SW480 (cell line): ENCODE measurements around the gene CALR3.
"Not testable (repeated sequence)": the region's sequence is repeated elsewhere in the genome, so short reads cannot be mapped to it uniquely, and the experiment has no call there.

Experiments
- DNase-seq: peaks from one replicate; pipeline ENCODE4 v3.0.0-alpha.2; 2016; ENCODE audit warnings: low spot score

CALR3 gene

GRCh38 chr19:16457195-16457953 is 38.6 kb downstream of the CALR3 start:
- DNase-seq, result no peak

DNA sequence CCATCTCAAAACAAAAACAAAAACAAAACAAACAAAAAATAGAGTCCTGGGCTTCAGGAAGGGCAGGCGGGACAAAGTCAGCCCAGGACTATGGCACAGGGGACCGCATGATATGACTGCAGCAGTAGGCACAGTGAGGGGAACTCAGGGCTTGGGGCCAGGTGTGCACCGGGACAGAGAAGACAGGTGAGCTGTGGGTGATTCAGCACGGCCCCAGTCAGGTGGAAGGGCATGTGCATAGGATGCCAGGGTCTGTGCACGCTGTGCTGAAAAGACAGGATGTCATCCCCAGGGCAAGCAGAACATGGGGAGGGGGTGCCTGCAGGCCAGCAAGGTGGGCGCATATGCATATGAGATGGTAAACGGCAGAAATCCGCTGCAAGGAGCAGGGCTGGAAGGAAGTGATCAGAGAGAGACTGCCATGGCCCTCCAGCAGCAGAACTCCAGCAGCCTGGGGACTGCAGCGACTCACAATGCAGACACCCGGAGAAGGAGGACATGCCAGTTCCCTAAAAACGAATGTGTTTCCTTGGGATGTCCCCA is 39.2 kb downstream of the CALR3 start:
- DNase-seq, result no peak

DNA sequence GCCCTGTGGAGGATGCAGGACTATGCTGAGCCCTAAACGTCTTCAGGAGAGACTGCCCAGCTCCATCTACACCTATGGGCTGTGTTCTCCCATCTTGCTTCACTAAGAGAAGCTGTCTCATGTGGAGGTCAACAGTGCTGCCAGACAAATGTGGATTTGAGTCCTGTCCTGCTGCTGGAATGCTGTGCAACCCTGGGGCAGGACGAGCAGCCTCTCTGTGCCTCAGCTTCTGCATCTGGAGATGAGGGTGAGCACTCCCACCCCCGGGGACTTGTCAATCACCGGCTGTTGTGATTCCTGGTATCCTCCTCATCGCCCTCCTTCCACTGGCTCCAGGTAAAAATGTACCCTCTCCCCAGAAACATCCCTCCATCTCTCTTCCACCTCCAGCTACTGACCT is 40.5 kb downstream of the CALR3 start:
- DNase-seq, result no peak

- DNase-seq, result no peak
Measured at GRCh38 chr19:16454351-16454918, 41.5 kb downstream of the CALR3 start.

DNA sequence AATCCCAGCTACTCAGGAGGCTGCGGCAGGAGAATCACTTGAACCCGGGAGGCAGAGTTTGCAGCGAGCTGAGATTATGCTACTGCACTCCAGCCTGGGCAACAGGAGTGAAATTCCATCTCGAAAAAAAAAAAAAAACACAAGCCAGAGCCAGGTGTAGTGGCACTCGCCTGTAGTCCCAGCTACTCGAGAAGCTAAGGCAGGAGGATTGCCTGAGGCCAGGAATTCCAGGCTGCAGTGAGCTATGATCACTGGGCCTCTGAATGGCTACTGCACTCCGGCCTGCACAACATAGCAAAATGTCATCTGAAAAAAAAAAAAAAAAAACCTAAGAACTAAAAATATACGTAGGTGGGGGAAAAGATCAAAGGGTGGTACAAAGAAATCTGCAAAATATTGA is 43.6 kb downstream of the CALR3 start:
- DNase-seq, result no peak

DNA sequence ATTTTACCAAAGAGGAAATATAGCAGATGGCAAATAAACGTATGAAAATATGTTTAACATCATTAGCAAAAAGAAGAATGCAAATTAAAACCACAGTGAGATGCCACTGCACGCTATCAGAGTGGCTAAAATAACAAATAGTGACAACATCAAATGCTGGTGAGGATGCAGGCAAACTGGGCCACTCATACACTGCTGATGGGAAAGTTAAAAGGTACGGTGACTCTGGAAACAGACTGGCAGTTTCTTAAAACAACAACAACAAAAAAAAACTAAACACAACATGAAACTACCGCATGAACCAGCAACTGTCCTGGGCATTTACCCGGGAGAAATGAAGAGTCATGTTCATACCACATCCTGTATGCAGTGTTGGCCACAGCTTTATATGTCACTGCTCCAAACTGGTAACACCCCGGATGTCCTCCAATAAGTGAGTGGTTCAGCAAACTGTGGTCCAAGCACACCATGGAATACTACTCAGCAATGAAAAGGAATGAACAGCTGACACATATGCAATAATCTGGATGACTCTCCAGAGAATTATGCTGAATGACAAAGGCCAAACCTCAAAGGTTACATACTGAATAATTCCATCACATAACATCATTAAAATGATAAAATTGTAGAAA is 46.5 kb downstream of the CALR3 start:
- DNase-seq, result no peak

DNA sequence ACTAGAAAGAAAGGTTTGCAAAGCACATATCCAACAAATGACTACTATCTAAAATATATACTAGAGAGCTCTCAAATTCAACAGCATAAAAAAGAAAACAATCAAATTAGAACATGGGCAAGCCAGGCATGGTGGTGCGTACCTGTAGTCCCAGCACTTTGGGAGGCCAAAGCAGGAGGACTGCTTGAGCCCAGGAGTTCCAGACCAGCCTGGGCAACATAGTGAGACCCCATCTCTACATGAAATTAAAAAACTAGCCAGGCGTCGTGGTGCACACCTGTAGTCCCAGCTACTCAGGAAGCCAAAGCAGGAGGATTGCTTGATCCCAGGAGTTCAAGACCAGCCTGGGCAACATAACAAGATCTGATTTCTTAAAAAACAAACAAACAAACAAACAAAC is 47.1 kb downstream of the CALR3 start:
- not testable (repeated sequence) for DNase-seq

DNA sequence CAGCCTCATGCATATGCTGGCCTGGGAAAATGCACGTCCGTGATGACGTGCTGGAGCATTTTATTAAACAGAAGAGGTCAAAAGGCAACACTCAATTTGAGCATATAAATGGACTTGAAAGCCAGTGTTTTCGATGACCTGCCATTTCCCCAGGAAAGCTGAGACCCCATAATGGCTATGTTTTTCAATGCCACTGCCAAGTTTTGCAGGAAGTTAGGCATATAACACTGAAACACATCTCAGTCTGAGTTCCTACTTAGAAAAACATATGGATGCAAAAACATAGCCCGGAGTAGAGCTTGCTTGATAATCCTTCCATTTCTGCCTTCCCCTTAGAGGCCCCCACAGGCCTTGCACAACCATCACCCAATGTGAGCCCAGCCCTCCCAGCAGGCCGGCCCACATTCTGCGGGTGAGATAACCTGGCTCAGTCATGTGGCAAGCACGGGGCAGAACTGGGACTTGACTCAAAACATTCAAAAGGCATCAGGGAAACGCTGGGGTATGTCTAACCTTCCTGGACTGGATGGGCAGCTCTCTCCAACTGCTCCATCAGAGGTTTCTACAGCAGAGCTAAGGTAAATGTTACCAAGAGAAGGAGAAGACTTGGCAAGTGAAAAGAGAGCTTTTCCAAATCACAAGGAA is 49.1 kb downstream of the CALR3 start:
- DNase-seq, result no peak

DNA sequence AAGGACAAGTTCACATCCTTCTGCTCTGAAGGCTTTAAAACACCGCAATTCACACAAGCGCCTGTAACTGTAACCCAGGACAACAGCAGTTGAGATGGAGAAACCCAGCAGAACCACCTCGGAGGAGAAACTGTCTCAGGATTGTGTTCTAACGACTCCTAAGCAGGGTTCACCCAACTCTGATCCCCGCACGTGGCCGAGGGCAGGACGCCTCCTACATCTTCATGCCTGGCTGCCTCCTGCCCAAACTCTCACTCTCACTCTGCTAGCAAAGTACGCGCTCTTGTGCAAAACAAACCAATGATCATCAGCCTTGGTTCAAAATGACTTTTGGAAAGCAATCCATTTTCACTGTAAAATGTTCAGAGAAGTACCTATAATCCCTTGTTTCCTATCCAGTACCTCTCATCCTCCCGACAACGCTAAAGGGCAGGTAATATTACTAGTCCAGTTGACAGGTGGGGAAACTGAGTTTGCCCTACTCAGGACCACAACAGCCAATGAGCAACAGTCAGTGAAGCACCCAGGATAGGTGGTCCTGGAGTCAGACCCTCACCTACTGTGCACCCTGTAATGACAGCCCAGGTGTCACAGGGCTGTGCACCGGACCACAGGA is 49.8 kb downstream of the CALR3 start:
- no peak for DNase-seq

GRCh38 chr19:16445238-16446107 is 50.5 kb downstream of the CALR3 start:
- no peak for DNase-seq

GRCh38 chr19:16444269-16444600 is 51.7 kb downstream of the CALR3 start:
- no peak for DNase-seq

GRCh38 chr19:16442386-16443276 is 53.3 kb downstream of the CALR3 start:
- no peak for DNase-seq

DNA sequence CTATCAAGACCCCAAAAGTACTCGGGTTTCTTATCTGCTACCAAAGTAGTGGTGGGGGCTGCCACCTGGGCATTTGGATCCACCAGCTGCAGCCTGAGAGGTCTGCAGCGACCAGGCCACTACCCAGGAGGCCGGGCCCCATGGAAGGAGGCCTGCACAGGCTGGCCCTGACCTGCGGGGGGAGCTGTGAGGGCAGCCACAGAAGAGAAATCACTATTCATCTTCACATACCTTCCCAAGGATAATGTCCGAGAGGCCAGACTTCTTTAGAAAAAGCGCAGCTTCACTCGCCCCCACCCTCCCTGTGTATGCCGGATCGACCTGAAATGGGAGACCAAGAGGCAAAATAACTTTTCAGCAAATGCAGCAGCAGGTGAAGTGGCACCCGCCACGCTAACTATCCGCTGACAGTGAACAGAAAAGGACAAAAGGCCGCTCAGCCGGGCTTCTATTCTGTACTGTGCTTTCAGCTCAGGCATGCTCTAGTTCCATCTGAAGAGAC is 54.3 kb downstream of the CALR3 start:
- no peak for DNase-seq

- DNase-seq, result no peak
Measured at GRCh38 chr19:16436780-16437332, 59.1 kb downstream of the CALR3 start.

DNA sequence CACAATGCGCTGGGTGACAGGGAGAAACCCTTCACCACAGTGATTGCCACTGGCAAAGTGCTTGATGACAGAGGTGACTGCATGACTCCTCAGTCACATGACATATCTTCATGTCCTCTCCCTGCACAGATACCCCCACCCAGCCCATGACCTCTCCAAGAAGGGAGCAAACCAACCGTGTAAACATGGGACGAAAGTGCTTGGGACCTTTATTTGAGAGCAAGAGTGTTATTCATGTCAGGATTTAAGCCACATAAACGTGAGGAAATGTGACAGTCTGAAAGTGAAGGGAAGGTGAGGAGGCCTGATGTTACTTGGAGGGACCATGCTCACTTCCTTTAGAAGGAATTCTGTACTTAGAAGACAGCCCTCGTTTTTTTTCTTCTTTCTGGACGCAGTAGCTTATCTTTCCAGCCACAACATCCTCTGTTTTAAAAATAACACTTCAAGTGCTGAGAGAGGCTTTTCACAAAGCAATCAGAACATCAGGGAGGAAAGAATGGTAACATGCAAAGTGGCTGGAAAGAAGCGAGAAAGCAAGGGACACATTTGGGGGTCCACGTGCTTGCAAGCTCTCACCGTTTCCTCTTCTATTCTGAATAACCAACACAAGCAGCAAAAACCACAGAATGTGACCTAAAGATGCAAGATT is 59.8 kb downstream of the CALR3 start:
- DNase-seq, result no peak

- DNase-seq, result no peak
Measured at GRCh38 chr19:16435238-16435917, 60.6 kb downstream of the CALR3 start.

GRCh38 chr19:16433986-16434385 is 62.0 kb downstream of the CALR3 start:
- no peak for DNase-seq

GRCh38 chr19:16429759-16430091 is 66.2 kb downstream of the CALR3 start:
- DNase-seq, result no peak
